Occipital lobe (tissue), 2 donors: ENCODE data around the gene KRAS. TPM values are rescaled to one million over a fixed set of nuclear protein-coding genes. Genes with fewer than 3 reads are reported as not detected.
A peak's percentile ranks its signal among the peaks of the same experiment; 100 is the strongest.

Experiments used
- DNase-seq: peaks from one replicate; lab custom pipeline; 2025; lab: John Stamatoyannopoulos, UW
- total RNA-seq: library from RNA; depleted of rRNA; stranded (reverse); fragments of >200 nt; gene quantifications from one replicate; pipeline ENCODE4 v1.2.3, GENCODE V29; 2014

The KRAS gene
- total RNA-seq, 1 donor from 2014 or later: 53.0 TPM

DNA sequence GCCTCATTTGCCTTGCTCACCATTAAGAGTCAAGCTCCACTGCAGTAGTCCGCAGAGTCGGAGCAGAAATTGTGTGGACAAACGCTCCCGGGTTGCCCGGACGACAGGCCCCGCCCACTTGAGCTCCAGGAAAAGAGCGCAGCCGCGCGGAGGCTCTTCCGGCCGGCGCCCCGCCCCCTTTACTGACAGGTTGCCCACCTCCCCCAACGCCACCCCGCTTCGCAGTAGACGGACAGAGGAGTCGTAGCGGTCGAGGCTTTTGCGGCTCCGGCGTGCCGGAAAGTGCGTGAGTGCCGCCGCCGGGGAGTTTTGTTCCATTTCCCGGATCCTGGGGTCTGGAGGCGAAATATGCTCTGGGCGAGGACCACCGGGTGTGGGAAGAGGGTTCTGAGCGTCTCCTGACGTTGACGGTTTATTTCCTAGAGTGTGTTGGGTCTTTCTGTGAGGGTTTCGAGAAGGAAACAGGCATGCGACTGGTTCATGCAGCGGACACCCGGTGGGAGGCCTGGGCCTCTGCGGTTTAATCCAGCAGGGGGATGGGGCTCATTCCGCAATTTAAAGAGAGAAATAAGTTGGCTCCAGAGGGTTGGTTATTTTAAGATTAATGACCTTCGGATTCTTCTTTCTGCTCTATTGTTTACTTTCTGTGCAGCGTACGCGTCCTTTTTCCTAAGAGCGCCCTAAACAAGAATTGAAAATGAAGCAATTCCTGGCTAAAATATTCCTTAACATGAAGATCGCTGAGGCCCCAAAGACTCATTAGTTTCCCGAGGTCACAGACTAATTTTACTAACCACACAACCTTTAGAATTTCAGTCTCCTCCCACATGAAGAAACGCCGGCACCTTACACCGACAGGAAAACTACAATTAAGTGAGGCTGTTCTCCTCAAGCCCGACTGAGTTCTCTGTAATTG is 55.4 kb downstream of the KRAS start, which contains the start of the genes DNAI7 and ETFRF1:
TSS of gene DNAI7 (minus strand) at position 105 of the 916 bp plus-strand sequence. CDS start at position 23, 82 bp downstream.
TSS of gene ETFRF1 (plus strand) at position 182 of the 916 bp plus-strand sequence. CDS start 8,720 bp downstream, outside the sequence.
- peak; percentile 89 for DNase-seq

DNA sequence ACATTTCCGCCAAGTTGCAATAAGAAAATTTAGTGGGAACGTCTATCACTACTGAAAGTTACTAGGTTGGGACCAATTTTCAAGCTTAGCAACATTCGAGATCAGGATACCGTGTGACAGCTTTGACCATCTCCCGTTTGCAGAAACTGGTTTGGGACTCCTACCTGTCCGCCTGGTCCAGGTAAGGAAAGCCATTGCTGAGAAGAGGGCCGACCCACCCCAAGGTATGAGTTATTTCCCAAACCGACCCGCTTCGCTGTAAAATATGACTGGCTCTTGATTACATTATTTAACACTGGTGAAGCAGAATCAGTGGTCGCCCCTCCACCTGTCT is 56.0 kb downstream of the KRAS start:
- no peak for DNase-seq

DNA sequence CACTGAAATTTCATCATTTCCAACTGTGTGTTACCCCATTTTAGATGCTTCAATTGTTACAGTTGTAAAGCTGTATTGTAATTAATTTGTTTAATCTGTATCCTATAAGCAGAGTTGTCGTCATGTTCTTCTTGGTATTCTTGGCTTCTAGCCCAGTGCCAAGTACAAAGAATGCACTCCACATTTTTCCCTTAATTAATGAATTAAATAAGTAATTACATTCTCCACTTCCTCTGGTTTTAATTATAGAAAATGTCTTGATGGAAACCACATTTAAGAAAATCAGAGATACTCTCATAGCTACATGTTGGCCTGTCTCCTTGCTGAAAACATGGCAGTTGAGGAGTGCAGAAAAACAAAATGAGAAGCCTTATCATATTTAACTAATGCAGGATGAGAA is 56.5 kb downstream of the KRAS start:
- no peak for DNase-seq

DNA sequence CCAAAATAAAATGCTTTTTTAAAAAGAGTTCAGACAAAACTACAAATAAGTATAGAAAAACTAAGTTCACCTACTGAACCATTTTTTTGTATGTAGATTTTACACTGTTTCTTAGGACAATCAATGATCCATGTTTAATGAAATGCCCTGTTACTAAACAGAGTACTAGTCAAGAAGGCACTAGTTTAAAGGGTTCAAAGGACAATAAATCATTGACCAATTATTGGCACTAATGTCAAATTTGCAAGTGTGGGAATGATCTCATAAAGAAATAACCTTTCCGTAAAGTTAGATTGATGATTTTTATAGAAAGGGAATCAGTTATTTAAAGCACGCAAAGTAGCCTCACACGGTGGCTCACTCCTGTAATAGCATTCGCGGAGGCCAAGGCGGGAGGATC is 59.9 kb downstream of the KRAS start:
- DNase-seq: no peak

DNA sequence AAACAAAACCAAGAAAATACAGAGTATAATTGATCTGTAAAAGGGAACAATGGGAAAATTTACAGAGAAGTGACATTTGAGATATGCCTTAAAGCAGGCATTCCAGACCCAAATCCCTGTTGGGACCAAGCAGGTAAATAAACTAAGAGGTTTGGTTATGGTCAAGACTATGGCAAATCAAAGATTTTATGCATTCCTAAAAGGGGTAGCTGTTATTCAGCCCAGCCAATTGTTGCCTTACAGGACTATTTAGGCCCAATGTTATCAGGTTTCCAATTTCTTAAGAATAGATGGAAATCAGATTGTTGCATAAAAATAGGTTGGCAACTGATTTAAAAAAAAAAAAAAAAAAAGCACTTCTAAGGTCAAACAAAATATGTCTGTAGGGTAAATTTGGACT is 61.1 kb downstream of the KRAS start:
- no peak for DNase-seq

DNA sequence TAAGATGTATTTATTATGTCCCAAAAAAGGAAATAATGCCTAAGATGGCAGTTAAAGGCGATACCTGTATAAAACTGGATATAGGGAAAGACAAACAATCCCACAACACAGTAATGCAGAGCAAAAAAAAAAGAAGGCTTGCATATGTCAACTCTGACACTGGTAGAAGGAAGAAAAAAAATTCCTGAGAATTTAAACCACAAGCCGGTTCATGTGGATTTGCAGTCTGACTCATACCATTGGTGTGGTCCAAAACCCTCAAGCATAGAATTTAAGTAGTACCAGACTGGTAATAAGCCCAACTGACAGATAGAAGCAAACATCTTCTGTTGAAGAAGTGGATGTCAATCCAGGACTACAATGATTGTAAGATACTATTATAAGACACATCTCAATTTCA is 62.9 kb downstream of the KRAS start:
- no peak for DNase-seq

DNA sequence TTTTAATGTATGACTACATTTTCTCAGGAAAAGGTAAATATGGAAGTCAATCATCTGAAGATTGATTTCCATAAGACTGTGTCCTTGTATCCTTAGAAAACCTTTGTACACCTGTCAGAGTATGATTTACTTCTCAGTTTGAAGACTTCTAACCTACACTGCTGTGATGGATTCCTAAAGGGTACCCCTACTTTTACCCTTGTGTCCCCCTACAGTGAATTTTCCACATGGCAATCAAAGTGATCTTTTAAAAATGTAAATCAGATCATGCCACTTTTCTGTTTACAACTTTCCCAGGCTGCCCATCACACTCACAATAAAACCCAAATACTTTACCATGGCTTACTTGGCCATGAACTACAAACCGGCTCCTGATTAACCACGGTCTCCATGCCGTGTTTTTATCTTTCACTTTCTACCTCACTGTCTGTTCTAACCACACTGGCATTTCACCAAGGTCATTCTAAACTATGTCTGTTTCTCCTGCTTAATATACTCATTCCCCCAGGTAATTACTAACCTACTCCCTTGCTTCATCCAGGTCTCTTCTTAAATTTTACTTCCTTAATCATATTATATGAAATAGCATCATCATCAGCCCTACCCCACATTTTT is 63.8 kb downstream of the KRAS start:
- DNase-seq: no peak

DNA sequence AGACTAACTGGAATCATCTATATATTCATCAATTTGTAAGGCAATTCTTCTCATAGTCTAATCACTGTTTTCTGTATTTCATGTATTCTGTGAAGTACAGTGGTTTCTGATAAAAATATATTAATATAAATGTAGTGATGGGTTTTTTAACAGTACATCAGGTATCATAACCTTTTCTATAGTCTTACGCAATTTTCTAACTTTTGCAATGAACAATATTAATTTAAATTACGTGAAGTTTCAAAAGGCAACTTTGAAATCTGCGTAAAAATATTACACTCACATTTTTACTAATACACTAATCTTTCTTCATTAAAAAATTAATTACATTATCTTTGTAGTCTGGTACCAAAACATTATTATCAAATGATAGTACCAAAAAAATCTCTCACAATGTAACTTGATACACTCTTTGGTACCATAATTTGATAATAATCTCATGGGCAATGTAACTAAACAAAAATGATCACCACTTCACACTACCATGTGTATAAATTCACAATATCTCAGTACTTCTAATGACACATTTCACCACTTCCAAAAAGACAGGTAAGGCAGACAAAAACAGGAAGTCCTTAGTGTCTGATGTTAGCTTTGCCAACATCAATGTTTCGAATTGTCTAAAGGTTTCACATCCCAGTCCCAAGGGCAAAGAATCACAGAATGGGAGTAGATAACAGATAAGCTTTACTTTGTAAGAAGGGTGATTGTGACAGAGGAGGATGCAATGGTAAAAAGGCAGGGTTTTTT is 64.5 kb downstream of the KRAS start:
- no peak for DNase-seq

DNA sequence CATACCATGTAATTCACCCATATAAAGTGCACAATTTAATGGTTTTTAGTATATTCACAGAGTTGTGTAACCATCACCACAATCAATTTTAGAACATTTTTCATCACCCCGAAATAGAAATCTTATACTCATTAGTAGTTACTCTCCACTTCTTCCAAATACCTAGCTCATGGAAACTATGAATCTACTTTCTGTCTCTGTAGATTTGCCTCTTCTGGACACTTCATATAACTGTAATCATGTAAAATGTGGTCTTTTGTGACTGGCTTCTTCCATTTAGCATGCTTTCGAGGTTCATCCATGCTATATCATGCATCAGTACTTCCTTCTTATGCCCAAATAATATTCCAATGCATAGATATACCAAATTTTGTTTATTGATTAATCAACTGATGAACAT is 66.6 kb downstream of the KRAS start:
- DNase-seq: no peak

DNA sequence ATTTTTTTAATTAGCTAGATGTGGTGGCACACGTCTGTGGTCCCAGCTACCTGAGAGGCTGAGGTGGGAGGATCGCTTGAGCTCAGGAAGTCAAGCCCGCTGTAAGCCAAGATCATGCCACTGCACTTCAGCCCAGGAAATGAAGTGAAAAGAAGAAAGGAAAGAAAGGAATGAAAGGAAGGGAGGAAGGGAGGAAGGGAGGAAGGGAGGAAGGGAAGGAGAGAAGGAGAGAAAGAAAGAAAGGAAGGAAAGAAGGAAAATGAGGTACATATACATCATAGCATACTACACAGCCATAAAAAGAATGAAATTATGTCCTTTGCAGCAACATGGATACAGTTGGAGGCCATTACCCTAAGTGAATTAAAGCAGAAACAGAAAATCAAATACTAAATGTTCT is 68.0 kb downstream of the KRAS start:
- no peak for DNase-seq

DNA sequence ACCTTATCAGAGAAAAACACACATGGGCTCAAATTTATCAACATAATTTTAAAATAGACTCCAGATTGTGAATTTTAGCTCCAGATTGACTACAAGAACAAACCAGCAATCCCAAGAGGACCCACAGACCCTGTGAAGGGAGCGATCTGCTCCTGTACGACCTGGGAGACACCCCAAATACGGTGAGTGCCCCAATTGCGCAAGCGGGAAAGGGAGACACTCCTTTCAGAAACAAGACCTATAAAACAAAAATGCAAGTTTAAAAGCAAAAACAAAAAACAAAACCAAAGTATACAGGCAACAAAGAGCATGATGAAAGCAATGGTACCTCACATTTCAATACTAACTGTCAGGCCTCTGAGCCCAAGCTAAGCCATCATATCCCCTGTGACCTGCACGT is 87.9 kb downstream of the KRAS start:
- DNase-seq: no peak

DNA sequence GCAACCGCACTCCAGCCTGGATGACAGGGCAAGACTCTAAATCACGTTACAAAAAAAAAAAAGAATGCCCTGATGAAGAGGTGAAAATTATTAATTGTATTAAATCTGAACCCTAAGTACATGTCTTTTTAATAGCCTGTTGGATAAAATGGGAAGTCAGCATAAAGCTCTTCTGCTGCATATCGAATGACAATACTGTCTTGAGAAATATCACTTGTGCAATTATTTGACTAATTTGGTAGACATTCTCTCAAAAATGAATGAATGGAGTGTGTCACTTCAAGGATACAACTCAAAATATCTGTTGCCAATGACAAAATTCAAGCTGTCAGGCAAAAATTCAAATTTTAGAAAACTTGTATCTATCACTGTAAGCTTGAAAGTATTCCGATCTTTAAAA is 94.7 kb downstream of the KRAS start:
- no peak for DNase-seq

DNA sequence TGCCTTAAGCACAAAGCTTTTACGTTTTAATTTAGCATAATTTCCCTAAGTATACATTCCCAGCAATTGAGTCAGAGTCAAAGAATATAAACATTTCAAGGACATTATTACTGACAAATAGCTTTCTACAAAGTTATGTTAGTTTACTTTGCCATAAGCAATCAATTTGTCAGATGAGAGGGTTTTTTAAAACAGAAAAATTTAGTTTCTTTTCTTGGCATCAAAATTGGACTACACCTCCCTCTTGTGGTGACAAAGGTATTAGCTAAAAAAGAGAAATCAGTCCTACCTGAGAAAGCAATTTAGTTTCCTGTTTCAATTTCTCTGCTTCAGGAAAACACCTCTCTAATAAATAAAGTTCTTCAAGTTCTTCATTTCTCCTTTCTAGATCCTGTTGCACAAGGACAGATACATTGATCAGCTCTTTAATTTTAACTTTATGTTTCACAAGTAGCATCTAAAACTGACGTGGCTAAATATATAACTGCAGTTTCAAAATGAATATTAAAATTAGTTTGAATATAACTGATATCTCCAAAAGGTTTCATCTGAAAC is 95.6 kb downstream of the KRAS start:
- no peak for DNase-seq

Other genes starting within 250 kb of the KRAS start
- 3.4 TPM for gene DNAI7, start 55.8 kb downstream of the KRAS start, total RNA-seq
- gene ETFRF1, start 55.7 kb downstream of the KRAS start, total RNA-seq: 32.0 TPM